PC-3 (cell line): ENCODE data around the gene FSCN2.

Experiments used
- CTCF ChIP-seq: fragments of 300-600 bp; sonication (generic); conservative IDR thresholded peaks from 2 replicates; pipeline ENCODE4 v1.5.1; 2017; ENCODE audit warnings: antibody characterized with exemption, low read depth, mild to moderate bottlenecking, low read length
- EZH2 ChIP-seq: fragments of 300-600 bp; sonication (generic); IDR thresholded peaks from one replicate; pipeline ENCODE4 v1.6.1; 2017; ENCODE audit warnings: antibody characterized with exemption, mild to moderate bottlenecking, low read length; ENCODE audit not compliant: unreplicated experiment

- TF ChIP-seq EZH2 (no peak), CTCF (0 out of 2 replicates have a peak, but pooled peaks have one; percentile 10)
These were observed 48.6 kb downstream of the FSCN2 start for GRCh38 chr17:81576621-81577277.
